ENCODE results near the gene TLL2.

DNA sequence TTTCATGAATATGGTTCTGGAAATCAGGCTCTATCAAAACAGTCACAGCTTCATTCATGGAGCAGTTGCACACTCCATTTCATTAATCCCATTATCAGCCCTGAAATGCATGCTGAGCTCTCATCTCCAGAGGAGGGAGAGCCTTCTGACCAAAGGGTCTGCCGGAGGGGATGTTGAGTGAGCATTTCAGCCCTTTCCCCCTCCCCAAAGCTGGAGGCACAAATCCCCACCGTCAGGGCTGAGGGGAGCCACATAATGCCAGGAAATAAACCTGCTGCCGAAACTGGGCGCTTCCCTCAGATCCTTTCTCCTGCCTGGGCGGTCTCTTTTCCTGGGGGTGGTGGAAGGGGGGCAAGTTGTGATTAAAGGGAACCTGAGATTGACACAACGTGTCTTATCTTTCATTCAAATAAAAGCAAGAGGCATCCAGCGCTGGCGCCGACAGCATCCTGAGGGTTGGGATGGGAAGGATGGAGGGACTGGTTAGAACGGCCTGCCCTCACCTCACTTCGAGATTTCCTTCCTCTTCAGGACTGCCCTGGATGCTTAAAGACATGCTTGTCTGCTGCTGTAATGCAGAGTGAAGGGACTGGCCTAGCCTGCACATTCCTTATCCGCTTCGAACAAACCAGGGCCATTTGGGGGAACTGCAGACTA is 71.6 kb downstream of the TLL2 start:
- TF ChIP-seq, protein P1, sequence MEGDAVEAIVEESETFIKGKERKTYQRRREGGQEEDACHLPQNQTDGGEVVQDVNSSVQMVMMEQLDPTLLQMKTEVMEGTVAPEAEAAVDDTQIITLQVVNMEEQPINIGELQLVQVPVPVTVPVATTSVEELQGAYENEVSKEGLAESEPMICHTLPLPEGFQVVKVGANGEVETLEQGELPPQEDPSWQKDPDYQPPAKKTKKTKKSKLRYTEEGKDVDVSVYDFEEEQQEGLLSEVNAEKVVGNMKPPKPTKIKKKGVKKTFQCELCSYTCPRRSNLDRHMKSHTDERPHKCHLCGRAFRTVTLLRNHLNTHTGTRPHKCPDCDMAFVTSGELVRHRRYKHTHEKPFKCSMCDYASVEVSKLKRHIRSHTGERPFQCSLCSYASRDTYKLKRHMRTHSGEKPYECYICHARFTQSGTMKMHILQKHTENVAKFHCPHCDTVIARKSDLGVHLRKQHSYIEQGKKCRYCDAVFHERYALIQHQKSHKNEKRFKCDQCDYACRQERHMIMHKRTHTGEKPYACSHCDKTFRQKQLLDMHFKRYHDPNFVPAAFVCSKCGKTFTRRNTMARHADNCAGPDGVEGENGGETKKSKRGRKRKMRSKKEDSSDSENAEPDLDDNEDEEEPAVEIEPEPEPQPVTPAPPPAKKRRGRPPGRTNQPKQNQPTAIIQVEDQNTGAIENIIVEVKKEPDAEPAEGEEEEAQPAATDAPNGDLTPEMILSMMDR (IDR thresholded peaks at IDR 0.05), result no peak
- TF ChIP-seq POLR2A (IDR thresholded peaks at IDR 0.05), result no peak
